Measurements from ENCODE around the gene NEGR1. TPM values are rescaled to one million over a fixed set of nuclear protein-coding genes. Genes with fewer than 3 reads are reported as not detected.

Gene NEGR1
- polyA plus RNA-seq, 4 donors, result 3.5 to 5.2 (median 4.1) TPM

DNA sequence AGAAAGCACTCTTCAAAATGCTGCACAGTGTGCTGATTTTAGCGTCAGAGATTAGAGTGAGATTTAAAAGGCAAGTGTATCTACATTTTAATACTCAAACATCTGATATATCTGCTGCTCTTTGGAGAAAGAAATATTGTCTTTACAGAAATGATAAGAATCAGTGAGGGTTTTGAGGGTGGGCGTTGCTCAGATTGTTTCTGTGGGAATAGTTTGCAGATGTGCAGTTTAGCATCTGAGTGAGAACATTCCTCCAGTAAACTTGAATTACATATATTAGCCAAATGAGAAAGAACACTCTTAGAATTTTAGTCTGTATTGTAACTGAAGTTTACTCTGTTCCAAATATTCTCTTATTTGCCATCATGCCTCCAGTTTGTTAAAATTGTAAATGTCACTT lies 549.2 kb downstream of the NEGR1 start:
- no peak for DNase-seq (ENCODE audit: low read depth in 4 of 4, low spot score in 3 of 4)

DNA sequence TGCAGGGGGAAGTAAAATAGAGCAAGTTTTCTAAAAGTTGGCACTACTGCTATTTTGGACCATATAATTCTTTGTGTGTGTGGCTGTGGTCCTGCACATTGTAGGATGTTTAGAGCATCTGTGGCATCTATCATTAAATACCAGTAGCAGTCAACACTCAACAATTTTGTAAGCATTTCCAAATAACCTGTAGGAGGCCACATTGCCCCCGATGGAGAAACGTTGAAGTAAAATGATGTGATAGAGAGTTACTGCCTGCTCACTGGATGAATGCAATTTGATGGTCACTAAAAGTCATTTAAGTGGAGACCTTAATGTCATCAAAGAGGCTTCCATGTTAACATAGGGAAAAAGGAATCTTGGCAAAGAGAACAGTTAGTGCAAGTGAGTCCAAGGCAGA lies 560.8 kb downstream of the NEGR1 start:
- no peak for DNase-seq (ENCODE audit: low read depth in 4 of 4, low spot score in 3 of 4)

- DNase-seq (ENCODE audit: low read depth in 4 of 4, low spot score in 3 of 4), result no peak
These were observed 563.0 kb downstream of the NEGR1 start for GRCh38 chr1:71719330-71719729.

DNA sequence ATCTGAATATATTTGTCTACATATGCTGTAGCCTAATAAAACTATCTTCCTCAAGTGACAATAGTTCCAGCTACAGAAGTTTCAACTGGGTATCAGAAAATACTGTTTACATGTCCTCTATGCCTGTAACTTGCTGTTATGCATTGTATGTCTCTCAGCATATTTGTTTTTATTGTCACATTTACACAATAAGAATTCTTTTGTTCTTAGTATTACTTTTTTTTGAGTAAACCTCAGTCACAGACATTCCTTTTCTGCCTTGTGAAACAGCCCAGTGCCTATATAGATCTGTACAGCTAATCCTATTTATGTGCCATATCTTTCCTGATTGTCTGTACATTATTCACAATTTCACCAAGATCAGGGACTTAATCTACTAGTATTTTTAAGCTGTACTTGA lies 565.2 kb downstream of the NEGR1 start:
- DNase-seq (ENCODE audit: low read depth in 4 of 4, low spot score in 3 of 4), result no peak

DNA sequence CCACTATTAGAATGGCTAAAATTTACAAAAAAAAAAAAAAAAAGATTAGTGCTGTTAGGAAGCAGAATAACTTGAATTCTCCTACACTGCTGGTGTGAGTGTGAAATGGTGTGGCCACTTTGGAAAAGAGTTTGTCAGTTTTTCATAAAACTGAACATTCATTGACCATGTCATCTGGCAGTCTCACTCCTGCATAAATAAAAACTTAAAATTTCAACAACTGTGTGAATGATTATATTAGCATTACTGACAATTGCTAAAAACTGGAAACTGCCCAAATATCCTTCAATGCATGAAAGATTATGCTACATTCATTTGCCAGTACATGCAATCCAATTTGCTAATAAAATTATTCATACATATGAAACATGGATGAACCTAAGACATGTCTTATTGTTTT lies 570.9 kb downstream of the NEGR1 start:
- DNase-seq (ENCODE audit: low read depth in 4 of 4, low spot score in 3 of 4), result no peak

GRCh38 chr1:71706029-71706671 lies 576.2 kb downstream of the NEGR1 start:
- peak in 3 of 4 donors; percentile 7 to 10 (median 10) for DNase-seq (ENCODE audit: low read depth in 4 of 4, low spot score in 3 of 4)

GRCh38 chr1:71698186-71698585 lies 584.2 kb downstream of the NEGR1 start:
- no peak for DNase-seq (ENCODE audit: low read depth in 4 of 4, low spot score in 3 of 4)

DNA sequence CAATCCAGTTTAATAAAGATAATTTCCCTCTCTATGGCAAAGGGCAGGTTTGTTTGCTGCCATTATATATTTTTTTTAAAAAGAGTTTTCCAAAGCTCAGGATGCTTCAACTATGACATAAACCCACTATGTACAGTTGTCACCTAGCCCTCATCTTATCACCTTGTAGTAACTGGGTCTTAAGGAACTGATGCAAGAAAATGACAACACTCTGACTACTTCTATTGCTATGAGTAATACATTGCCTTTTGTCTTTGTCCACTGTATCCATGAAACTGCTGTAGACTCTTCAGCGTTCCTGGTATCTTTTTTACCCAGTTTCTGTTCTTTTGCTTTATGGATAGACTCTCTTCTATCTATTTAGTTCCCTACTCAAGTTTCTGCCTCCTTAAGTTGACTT lies 586.5 kb downstream of the NEGR1 start:
- DNase-seq (ENCODE audit: low read depth in 4 of 4, low spot score in 3 of 4), result no peak

DNA sequence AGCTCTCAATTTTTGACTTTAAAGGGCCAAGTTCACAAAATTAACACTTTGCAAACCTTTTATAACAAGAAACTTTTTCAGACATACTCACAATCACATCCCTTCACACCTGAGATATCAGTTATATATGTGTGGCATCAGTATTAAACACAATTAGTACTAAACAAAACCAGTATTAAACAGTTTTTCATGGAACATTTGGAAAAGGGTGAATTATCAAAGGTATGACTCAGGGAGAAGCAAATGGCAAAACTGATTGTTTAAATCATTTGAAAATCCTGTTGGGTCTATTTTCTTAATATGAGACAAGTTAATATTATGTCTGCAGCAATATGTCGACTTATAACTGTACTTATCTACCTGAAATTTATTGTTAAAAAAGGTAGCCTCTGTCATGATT lies 587.3 kb downstream of the NEGR1 start:
- no peak for DNase-seq (ENCODE audit: low read depth in 4 of 4, low spot score in 3 of 4)

DNA sequence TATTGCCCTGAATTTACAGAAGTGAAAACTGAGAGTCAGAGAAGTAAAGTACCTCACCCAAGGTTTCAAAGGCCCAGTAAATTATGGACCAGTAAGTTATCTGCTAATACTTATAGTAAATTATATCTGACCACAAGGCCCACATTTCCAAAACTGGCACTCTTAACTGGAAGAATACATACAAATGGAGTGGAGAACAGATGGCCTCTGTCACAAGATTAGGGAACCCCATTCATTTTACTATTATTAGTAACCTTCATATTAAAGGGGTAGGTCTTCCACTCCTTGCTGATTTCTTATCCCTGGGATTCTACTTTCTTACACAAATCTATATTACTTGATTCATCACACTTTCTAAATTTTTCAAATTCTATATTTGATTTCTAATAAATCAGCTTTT lies 588.8 kb downstream of the NEGR1 start:
- DNase-seq (ENCODE audit: low read depth in 4 of 4, low spot score in 3 of 4), result no peak

- DNase-seq (ENCODE audit: low read depth in 4 of 4, low spot score in 3 of 4), result no peak
These were observed 592.7 kb downstream of the NEGR1 start for GRCh38 chr1:71689635-71690034.

GRCh38 chr1:71687376-71687775 lies 595.0 kb downstream of the NEGR1 start:
- DNase-seq (ENCODE audit: low read depth in 4 of 4, low spot score in 3 of 4), result no peak

DNA sequence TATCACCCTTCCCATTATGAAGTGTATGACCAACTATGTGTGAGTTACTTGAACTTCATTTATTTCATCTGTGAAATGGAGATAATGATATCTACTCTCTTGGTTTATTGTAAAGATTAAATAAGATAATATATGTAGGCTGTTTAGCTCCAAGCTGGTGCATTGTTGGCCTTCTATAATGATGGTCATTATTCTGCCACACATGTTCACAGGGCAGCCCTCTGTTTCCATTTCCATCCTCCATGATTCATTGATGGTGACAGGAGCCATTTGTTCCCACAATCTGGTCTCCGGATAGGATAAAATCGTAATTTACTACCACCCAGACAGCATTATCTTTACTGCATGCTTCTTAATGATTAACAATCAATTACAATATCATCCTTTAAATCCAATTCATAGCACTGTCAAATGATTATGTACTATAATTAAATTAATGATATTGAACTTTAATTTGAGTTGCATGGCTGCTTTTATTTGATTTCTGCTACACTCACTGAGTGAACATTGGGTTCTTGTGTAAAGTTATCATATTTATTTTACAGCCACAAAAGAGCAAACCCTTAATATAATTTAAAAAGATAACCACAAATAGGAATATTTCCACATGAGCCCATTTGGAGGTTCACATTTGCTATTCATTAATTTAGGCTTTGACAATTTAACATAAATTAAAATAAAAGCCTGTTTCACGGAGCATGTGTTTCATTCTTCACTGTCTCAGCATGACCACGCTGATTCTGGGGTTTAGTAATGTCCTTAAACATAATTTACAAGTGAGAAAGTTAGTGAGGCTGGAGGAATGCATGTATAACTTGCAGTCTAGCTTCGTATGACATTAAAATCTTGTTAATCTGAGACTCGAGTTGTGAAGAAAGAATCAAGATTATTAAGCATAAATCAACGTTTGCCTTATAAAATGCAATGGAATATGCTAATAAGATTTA lies 605.1 kb downstream of the NEGR1 start:
- DNase-seq (ENCODE audit: low read depth in 4 of 4, low spot score in 3 of 4), result peak in 3 of 4 donors; percentile 13 to 48 (median 27)

DNA sequence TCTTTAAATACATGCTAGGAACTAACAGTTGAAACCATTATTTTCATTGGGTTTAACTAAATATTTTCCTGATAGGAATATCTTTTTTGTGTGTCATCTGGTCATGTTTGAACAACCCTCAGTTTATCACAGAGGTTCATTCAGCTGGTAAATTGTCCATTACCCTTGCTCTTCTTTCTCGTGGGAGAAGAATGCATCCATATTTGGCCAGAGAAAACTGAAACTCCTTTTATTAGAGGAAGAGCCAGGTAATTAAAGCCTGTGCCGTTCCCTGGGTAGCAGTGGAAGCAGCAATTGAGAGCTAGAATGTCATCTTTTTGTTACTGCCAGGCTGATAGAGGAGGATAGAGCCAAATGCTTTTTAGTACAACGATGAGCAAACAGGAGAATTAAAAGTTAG lies 614.3 kb downstream of the NEGR1 start:
- DNase-seq (ENCODE audit: low read depth in 4 of 4, low spot score in 3 of 4), result no peak

DNA sequence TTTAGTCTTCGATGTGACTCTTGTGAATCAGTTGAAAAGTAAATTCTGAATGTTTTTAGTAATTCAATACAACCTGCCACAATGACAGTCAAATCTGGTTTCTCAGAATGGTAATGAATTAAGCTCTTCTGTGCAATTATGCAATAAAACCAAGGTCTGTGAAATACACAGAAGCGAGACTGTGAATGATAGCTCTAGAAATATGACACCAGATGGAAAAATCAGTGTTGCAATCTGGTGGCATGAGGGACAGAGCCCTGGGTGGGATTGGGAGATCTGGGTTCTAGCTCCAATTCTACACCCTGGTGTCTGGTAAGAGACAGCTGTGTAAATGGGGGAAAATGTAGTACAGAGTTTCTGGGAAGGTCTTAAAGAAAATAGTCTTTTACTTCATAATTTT lies 615.1 kb downstream of the NEGR1 start:
- no peak for DNase-seq (ENCODE audit: low read depth in 4 of 4, low spot score in 3 of 4)

GRCh38 chr1:71666609-71667008 lies 615.7 kb downstream of the NEGR1 start:
- DNase-seq (ENCODE audit: low read depth in 4 of 4, low spot score in 3 of 4), result no peak

DNA sequence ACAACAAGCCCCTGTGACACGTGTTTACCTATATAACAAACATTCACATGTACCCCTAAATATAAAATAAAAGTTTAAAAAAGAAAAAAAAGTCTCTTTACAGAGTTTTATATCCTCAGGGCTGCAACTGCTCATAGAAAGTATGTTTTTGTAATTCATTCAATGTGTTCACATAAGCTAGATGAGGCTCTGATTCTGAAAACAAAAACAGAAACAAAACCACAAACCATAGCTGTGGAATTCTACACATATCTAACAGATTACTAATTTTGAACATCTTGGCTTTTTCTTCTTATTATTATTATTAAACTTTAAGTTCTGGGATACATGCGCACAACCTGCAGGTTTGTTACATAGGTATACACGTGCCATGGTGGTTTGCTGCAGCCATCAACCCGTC lies 621.9 kb downstream of the NEGR1 start:
- no peak for DNase-seq (ENCODE audit: low read depth in 4 of 4, low spot score in 3 of 4)

- DNase-seq (ENCODE audit: low read depth in 4 of 4, low spot score in 3 of 4), result no peak
These were observed 624.3 kb downstream of the NEGR1 start for GRCh38 chr1:71657891-71658679.

DNA sequence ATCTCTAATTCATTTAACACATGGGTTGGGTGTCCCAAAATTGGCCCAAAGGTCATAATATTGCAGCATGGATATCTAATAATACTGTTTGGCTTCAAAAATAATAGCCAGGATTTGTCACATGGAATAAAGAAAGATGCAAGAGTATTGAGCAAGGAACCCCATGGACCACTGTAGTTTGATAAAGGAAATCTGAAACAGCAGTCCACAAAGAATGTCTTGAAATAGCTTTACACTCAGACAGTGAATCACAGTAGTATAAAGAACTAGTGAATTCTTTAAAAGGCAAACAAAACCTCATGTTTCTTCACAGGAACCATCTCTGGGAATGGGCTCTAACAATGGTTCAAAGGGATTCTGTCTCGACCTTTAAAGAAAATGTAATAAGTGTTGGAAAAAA lies 625.4 kb downstream of the NEGR1 start:
- no peak for DNase-seq (ENCODE audit: low read depth in 4 of 4, low spot score in 3 of 4)

DNA sequence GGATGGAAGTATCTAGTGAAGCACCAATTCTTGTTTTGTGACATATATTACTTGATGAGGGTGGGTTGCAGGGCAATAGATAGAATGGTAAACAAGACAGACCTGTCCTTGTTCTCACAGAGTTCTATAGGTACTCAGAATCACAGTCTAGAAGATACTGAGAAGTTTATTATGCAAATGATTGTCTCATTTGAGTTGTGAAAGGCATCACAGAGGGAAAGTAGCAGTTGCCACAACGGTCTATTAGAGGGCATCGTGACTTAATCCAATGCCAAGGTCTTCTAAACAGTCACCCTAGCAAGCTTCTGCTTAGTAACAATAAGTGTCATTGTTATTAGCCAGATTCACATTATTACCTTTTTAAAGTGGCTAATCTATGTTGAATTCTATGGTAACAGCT lies 626.7 kb downstream of the NEGR1 start:
- DNase-seq (ENCODE audit: low read depth in 4 of 4, low spot score in 3 of 4), result no peak

- DNase-seq (ENCODE audit: low read depth in 4 of 4, low spot score in 3 of 4), result no peak
These were observed 628.4 kb downstream of the NEGR1 start for GRCh38 chr1:71653952-71654351.

Data from right renal pelvis (tissue), 4 donors.